ENCODE measurements around the gene HDDC3.

HDDC3 gene

DNA sequence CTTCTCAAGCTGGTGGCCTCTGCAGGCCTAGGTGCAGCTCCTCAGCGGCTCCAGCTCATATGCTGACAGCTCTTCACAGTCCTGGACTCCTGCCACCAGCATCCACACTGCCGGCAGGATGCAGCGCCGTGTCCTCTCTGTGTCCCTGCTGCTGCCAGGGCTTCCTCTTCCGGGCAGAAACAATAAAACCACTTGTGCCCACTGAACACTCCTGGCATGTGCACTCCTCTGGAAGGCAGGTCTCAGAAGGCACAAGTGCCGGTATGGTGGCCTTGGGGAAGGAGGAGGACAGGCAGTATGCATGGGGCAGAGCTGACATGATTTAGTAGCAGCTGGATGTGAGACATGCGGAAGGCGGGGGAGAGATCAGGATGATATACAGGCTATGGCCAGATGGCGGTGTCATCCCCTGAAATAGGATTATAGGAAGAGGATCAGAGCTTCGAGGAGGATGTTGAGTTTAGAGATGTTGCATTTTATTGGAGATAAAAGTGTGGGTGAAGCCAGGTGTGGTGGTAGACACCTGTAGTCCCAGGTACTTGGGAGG lies 36.7 kb downstream of the HDDC3 start:
- in situ Hi-C loops (cut with MboI; ENCODE audit: low sequenced_read_pairs) = no loop called here

DNA sequence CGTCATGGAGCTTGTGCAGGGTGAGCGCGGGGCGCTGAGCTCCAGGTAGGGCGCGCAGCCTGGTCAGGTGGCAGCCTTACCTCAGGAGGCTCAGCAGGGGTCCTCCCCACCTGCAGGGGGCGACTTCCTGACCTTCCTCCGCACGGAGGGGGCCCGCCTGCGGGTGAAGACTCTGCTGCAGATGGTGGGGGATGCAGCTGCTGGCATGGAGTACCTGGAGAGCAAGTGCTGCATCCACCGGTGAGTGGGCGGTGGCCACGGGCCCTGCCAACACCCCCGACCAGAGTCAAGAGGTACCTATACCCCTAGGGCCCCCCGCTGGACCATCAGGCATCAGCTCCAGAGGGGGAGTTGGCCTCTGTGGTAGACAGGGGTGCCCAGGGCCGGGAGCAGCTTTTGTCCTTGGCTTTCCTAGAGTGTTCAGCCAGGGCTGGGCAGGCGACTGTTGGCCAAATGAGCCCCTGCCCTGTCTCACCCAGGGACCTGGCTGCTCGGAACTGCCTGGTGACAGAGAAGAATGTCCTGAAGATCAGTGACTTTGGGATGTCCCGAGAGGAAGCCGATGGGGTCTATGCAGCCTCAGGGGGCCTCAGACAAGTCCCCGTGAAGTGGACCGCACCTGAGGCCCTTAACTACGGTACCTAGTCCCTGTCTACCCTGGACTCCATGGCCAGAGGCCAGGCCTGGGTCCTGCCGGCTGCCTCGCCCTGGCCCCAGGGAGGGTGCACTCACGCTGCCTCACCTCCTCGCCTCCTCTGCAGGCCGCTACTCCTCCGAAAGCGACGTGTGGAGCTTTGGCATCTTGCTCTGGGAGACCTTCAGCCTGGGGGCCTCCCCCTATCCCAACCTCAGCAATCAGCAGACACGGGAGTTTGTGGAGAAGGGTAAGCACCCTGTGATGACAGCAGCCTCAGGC lies 38.9 kb downstream of the HDDC3 start:
- in situ Hi-C loops (cut with MboI; ENCODE audit: low sequenced_read_pairs) = no loop called here

DNA sequence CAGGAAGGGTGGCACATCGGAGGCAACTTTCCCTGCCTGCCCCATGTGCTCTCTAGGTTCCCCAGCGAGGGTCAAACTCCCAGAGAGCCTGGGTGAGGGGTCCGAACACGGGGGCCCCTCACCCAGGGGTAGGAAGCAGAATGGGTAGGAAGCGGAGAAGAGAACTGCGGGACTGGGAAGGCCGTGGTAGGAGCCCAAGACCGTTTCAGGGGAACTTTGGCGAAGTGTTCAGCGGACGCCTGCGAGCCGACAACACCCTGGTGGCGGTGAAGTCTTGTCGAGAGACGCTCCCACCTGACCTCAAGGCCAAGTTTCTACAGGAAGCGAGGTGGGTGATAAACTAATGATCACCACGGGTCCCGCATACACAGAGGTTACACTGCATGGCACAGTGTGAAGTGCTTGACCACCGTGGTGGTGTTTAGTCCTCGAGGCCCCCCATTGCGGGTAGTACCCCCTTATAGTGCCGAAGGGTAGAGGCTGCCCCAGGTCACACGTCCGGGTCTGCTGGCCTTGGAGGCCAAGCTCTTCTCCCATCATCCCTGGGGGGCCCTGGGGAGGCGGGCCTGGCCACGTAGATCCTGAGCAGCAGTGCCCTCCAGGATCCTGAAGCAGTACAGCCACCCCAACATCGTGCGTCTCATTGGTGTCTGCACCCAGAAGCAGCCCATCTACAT lies 39.7 kb downstream of the HDDC3 start:
- in situ Hi-C loops (cut with MboI; ENCODE audit: low sequenced_read_pairs) = no loop called here

- in situ Hi-C loops (cut with MboI; ENCODE audit: low sequenced_read_pairs) = no loop called here
Measured at GRCh38 chr15:90892023-90892422, 40.3 kb downstream of the HDDC3 start.

DNA sequence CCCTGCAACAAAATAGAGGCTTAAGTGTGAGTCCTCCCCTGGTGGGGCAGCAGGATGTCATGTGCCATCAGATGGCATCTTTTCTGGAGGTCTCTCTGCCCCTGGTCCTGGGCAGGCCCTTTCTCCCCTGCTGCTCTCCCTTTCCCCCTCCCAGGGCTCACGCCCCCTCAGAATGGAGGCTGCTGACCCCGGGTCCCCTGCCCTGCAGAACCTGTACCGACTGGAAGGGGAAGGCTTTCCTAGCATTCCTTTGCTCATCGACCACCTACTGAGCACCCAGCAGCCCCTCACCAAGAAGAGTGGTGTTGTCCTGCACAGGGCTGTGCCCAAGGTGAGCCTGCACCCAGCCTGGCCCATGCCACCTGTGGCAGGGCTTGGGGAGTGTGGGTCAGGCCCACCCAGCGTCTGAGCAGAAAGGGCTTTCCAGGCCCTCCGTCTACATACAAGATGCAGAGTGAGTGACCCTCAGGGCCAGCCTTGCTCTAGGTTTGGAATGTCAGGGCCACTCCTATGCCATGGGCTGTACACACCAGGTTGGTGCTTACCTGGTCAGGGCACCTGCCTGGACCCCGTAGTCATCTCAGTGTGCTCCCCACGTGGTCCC lies 40.9 kb downstream of the HDDC3 start:
- in situ Hi-C loops (cut with MboI; ENCODE audit: low sequenced_read_pairs) = no loop called here

DNA sequence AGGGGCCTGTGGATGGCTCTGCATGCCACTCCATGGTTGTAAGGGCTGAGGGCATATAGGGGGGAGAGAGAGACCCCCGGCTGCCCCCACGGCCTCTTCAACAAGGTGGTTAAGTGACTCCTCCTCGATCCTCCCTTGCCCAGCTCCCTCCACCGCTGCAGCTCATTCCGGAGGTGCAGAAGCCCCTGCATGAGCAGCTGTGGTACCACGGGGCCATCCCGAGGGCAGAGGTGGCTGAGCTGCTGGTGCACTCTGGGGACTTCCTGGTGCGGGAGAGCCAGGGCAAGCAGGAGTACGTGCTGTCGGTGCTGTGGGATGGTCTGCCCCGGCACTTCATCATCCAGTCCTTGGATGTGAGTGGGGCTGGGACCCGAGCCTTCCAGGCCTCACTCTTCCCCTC lies 41.5 kb downstream of the HDDC3 start:
- in situ Hi-C loops (cut with MboI; ENCODE audit: low sequenced_read_pairs) = no loop called here

DNA sequence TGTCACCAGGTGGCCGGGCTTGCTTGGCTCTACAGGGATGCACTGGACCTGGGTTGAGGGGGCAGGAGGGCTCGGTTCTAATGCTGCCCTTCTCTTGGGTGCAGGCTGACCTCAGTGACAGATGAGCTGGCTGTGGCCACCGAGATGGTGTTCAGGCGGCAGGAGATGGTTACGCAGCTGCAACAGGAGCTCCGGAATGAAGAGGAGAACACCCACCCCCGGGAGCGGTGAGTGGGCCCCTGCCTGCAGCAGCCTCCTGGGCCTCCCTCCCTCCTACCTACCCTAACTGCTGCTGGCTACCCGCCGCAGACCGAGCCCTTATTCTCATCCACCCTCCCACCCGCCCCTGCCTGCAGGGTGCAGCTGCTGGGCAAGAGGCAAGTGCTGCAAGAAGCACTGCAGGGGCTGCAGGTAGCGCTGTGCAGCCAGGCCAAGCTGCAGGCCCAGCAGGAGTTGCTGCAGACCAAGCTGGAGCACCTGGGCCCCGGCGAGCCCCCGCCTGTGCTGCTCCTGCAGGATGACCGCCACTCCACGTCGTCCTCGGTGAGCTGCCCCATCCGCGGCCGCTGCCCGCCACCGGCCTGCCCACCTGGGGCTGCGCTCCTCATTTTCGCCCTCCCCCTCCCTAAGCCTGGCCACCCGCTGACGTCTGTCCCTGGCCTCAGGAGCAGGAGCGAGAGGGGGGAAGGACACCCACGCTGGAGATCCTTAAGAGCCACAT lies 42.5 kb downstream of the HDDC3 start:
- in situ Hi-C loops (cut with MboI; ENCODE audit: low sequenced_read_pairs) = no loop called here

GRCh38 chr15:90889313-90889730 lies 43.0 kb downstream of the HDDC3 start:
- in situ Hi-C loops (cut with MboI; ENCODE audit: low sequenced_read_pairs) = no loop called here

- in situ Hi-C loops (cut with MboI; ENCODE audit: low sequenced_read_pairs) = no loop called here
Measured at GRCh38 chr15:90887037-90887481, 45.3 kb downstream of the HDDC3 start.

DNA sequence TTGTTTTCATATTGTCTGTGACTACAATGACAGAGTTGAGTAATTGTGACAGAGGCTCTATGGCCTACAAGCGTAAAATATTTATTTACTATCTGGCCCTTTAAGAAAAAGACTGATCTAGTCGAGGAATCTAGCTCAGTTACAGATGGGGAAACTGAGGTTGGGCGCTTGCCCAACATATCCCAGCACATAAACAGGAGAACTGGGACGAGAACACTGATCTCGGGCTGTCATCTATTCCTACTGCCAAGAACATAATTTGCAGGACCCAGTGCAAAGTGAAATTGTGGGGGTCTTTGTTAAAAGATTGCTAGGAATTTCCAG lies 46.1 kb downstream of the HDDC3 start:
- in situ Hi-C loops (cut with MboI; ENCODE audit: low sequenced_read_pairs) = no loop called here

DNA sequence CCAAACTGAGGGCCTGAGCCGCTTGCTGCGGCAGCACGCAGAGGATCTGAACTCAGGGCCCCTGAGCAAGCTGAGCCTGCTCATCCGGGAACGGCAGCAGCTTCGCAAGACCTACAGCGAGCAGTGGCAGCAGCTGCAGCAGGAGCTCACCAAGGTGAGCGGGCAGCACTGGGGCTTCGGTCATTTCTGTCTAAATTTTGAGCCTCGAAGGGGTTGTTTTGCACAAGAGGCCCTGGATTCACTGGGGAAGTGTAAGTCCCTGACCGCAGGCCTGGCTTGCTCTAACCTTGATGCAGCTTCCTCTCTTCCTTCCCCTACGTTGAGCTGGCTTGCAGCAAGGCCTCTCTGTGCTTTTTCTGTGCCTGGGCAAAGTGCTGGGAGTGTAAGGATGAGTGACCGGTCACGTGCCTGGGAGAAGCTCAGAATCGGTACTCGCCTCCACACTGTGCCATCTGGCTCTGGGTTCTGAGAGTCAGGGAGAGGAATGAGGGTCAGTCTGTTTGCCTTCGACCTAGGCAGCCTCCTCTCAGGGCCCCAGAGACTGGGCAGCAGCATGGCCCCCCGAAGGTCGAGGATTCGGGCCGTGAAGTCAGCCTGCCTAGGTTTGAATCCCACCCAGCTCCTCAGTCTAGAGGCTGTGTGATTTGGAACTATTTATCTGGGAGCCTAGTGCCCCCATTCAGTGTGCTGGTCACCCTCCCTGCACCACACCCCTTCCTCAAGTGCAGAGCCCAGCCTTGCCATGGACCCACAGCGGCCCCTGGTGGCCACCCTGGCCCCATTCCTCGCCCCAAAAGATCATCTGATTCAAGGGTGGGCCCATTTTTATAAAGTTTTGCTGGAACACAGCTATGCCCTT lies 46.7 kb downstream of the HDDC3 start:
- in situ Hi-C loops (cut with MboI; ENCODE audit: low sequenced_read_pairs) = no loop called here

DNA sequence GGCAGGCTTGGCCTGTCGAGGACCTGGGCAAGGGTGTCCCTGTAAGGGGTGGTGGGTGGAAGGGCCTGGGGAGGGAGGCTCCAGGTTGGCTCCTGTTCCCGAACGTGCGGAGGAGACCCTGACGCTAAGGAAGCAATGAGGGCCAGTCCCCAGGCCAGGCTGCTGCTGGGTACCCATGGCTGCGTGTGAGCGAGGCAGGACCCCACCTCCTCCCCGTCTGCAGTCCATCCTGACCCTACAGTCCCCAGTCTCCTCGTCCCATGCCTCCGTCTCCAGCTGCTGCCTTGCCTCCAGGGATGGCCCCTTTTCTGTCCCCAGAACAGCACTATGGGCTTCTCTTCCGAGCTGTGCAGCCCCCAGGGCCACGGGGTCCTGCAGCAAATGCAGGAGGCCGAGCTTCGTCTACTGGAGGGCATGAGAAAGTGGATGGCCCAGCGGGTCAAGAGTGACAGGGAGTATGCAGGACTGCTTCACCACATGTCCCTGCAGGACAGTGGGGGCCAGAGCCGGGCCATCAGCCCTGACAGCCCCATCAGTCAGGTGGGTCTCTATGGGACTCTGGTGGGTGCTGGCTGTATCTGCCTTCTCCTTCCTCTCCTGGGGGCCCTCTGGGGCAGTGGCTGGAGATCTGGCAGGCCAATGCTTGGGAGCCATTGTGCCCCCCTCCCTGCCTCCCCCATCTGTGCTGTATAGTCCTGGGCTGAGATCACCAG lies 47.5 kb downstream of the HDDC3 start:
- in situ Hi-C loops (cut with MboI; ENCODE audit: low sequenced_read_pairs) = no loop called here

DNA sequence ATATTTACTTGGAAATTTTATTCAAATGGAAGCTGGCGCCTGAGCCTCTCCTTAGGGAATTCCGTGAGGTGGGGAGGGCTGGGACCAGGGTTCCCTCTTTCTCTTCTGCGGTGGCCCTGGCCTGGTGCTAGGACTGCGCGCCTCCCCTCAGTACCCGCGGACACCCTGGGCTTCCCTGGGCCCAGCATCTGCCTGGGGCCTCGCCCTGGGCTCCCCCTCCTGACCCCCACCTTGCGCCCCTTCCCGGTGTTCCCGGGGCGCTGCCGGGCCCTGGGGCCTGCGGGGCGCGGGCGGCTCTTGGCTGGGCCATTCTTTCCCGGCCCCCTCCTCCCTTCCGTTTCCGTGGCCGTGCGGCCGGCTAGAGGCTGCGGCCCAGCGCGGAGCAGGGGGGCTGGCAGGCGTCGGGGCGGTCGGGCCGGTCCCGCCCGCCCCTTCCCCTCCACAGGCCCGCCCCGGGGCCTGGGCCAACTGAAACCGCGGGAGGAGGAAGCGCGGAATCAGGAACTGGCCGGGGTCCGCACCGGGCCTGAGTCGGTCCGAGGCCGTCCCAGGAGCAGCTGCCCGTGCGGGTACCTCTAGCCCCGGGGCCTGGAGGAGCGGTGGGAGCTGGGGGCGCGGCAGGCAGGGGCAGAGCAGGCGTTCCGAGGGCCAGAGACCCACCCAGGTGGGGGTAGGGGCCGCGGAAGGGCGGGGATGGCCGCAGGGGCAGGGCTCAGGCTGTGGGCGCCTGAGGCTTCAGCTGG lies 48.2 kb downstream of the HDDC3 start, which contains the start of gene FES:
FES (plus strand) TSS at position 529 of the 743 bp plus-strand sequence. CDS start 542 bp downstream, outside the sequence.
- in situ Hi-C loops (cut with MboI; ENCODE audit: low sequenced_read_pairs) = no loop called here

- in situ Hi-C loops (cut with MboI; ENCODE audit: low sequenced_read_pairs) = no loop called here
Measured at GRCh38 chr15:90883526-90883975, 48.8 kb downstream of the HDDC3 start.

DNA sequence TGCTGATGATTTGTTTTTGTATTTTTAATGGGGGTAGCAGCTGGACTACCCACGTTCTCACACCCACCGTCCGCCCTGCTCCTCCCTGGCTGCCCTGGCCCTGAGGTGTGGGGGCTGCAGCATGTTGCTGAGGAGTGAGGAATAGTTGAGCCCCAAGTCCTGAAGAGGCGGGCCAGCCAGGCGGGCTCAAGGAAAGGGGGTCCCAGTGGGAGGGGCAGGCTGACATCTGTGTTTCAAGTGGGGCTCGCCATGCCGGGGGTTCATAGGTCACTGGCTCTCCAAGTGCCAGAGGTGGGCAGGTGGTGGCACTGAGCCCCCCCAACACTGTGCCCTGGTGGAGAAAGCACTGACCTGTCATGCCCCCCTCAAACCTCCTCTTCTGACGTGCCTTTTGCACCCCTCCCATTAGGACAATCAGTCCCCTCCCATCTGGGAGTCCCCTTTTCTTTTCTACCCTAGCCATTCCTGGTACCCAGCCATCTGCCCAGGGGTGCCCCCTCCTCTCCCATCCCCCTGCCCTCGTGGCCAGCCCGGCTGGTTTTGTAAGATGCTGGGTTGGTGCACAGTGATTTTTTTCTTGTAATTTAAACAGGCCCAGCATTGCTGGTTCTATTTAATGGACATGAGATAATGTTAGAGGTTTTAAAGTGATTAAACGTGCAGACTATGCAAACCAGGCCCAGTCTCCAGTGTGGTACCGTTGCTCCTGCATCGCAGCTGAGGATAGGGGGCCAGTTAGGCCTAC lies 49.4 kb downstream of the HDDC3 start:
- in situ Hi-C loops (cut with MboI; ENCODE audit: low sequenced_read_pairs) = no loop called here

DNA sequence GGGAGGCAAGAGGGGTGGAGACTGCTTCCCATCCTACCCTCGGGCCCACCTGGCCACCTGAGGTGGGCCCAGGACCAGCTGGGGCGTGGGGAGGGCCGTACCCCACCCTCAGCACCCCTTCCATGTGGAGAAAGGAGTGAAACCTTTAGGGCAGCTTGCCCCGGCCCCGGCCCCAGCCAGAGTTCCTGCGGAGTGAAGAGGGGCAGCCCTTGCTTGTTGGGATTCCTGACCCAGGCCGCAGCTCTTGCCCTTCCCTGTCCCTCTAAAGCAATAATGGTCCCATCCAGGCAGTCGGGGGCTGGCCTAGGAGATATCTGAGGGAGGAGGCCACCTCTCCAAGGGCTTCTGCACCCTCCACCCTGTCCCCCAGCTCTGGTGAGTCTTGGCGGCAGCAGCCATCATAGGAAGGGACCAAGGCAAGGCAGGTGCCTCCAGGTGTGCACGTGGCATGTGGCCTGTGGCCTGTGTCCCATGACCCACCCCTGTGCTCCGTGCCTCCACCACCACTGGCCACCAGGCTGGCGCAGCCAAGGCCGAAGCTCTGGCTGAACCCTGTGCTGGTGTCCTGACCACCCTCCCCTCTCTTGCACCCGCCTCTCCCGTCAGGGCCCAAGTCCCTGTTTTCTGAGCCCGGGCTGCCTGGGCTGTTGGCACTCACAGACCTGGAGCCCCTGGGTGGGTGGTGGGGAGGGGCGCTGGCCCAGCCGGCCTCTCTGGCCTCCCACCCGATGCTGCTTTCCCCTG lies 50.2 kb downstream of the HDDC3 start:
- in situ Hi-C loops (cut with MboI; ENCODE audit: low sequenced_read_pairs) = no loop called here
